Fibroblast of lung (primary cell): ENCODE measurements around the gene MS4A4E. TPM values are rescaled to one million over a fixed set of nuclear protein-coding genes. Genes with fewer than 3 reads are reported as not detected.

Experiments
- DNase-seq, 2 donors: peaks; one replicate each; pipeline versions ENCODE4 v3.0.0 to v3.0.0-alpha.2; 2010; ENCODE audit warnings: low read depth in 2 of 2
- H2AFZ ChIP-seq: 2 replicates; pipeline ENCODE4 v1.5.1; 2012; ENCODE audit warnings: low read length, control low read depth, inconsistent platforms
- H3K27ac ChIP-seq: 2 replicates; pipeline ENCODE4 v1.5.1; 2011; ENCODE audit warnings: low read length, control low read depth; ENCODE audit not compliant: insufficient read depth
- H3K27me3 ChIP-seq: 2 replicates; pipeline ENCODE4 v1.5.1; 2011; ENCODE audit warnings: mild to moderate bottlenecking, low read length; ENCODE audit not compliant: control insufficient read depth, insufficient read depth
- H3K36me3 ChIP-seq: 2 replicates; pipeline ENCODE4 v1.5.1; 2011; ENCODE audit warnings: low read length; ENCODE audit not compliant: control insufficient read depth, insufficient read depth
- H3K4me1 ChIP-seq: 2 replicates; pipeline ENCODE4 v1.5.1; 2011; ENCODE audit warnings: low read length; ENCODE audit not compliant: control insufficient read depth, insufficient read depth; ENCODE audit errors: extremely low read depth
- H3K4me2 ChIP-seq: 2 replicates; pipeline ENCODE4 v1.5.1; 2011; ENCODE audit warnings: low read length, control low read depth; ENCODE audit not compliant: insufficient read depth; ENCODE audit errors: extremely low read depth
- H3K4me3 ChIP-seq, 4 experiments: fragments of 200-600 bp in 1 of 4; sonication (generic) in 1 of 4; replicated peaks in 1 of 4; 2 replicates each; pipeline ENCODE4 v1.5.1; 2011 to 2016; ENCODE audit warnings: low read length in 4 of 4, low read depth in 3 of 4, mild to moderate bottlenecking in 3 of 4, control low read depth in 2 of 4, inconsistent platforms in 1 of 4, mixed read lengths in 1 of 4; ENCODE audit not compliant: insufficient read depth in 1 of 4; ENCODE audit errors: control extremely low read depth in 1 of 4
- H3K79me2 ChIP-seq: 2 replicates; pipeline ENCODE4 v1.5.1; 2012; ENCODE audit warnings: mild to moderate bottlenecking, low read length, inconsistent platforms; ENCODE audit not compliant: control insufficient read depth, insufficient read depth
- H3K9ac ChIP-seq: 2 replicates; pipeline ENCODE4 v1.5.1; 2011; ENCODE audit warnings: mild to moderate bottlenecking, low read length, control low read depth; ENCODE audit not compliant: insufficient read depth
- H3K9me3 ChIP-seq: 2 replicates; pipeline ENCODE4 v1.5.1; 2012; ENCODE audit warnings: low read depth, low read length; ENCODE audit not compliant: control insufficient read depth, insufficient read depth
- H4K20me1 ChIP-seq: 2 replicates; pipeline ENCODE4 v1.5.1; 2011; ENCODE audit warnings: low read length; ENCODE audit not compliant: control insufficient read depth, insufficient read depth; ENCODE audit errors: extremely low read depth
- EZH2 ChIP-seq: IDR thresholded peaks from 2 replicates; pipeline ENCODE4 v1.5.1; 2012; ENCODE audit warnings: low read length, control low read depth, mild to moderate bottlenecking; ENCODE audit errors: missing control alignments
- polyA plus RNA-seq, 2 donors: library from polyadenylated mRNA; depleted of rRNA in 1 of 2; stranded (reverse) in 1 of 2; unstranded in 1 of 2; fragments of >200 nt; gene quantifications; 2 replicates each; pipeline ENCODE4 v1.2.1, GENCODE V29; 2011 to 2012; ENCODE audit warnings: missing spikeins in 1 of 2
- total RNA-seq: library from RNA; depleted of rRNA; stranded (reverse); fragments of >200 nt; gene quantifications from 2 replicates; pipeline ENCODE4 v1.2.1, GENCODE V29; 2014
- TF ChIP-seq, protein P1 (sequence below), 2 donors: IDR thresholded peaks in 1 of 2; conservative IDR thresholded peaks in 1 of 2; 1 replicate in 1 of 2; 2 replicates in 1 of 2; pipeline ENCODE4 v1.5.1; 2011 to 2012; ENCODE audit warnings: low read length in 2 of 2, control low read depth in 1 of 2, inconsistent platforms in 1 of 2, low read depth in 1 of 2, mild to moderate bottlenecking in 1 of 2

MS4A4E gene
- total and polyA plus RNA-seq, 2 donors (not counting 1 experiment from before 2014, with no cell fraction given) = not detected

- Histone ChIP-seq H3K9me3 (no peaks in the 10 kb centered on the region), H3K4me2 (no peak within 1 kb of the TSS), H3K27me3 (no peaks in the 10 kb centered on the region), H3K79me2 (no peaks in the 10 kb centered on the region), H3K4me3 (no peak within 1 kb of the TSS), H4K20me1 (no peaks in the 10 kb centered on the region), H3K9ac (no peak within 1 kb of the TSS), H3K4me1 (no peaks in the 10 kb centered on the region), H3K36me3 (no peaks in the 10 kb centered on the region), H2AFZ (no peak within 1 kb of the TSS), H3K27ac (no peak within 1 kb of the TSS)
- no peak for DNase-seq
- TF ChIP-seq, protein P1, sequence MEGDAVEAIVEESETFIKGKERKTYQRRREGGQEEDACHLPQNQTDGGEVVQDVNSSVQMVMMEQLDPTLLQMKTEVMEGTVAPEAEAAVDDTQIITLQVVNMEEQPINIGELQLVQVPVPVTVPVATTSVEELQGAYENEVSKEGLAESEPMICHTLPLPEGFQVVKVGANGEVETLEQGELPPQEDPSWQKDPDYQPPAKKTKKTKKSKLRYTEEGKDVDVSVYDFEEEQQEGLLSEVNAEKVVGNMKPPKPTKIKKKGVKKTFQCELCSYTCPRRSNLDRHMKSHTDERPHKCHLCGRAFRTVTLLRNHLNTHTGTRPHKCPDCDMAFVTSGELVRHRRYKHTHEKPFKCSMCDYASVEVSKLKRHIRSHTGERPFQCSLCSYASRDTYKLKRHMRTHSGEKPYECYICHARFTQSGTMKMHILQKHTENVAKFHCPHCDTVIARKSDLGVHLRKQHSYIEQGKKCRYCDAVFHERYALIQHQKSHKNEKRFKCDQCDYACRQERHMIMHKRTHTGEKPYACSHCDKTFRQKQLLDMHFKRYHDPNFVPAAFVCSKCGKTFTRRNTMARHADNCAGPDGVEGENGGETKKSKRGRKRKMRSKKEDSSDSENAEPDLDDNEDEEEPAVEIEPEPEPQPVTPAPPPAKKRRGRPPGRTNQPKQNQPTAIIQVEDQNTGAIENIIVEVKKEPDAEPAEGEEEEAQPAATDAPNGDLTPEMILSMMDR (conservative IDR thresholded peaks at IDR 0.05 in 1 of 2, IDR thresholded peaks at IDR 0.05 in 1 of 2; ENCODE audit: low read depth in 1 of 2, low read length in 2 of 2) = no peak
- no peak for TF ChIP-seq EZH2
Measured at GRCh38 chr11:60182541-60183330, 60.2 kb downstream of the MS4A4E start, which contains the start of gene MS4A6A. Gene MS4A6A, minus strand, starts transcription at chr11:60183083. Its CDS starts 1,356 bp downstream, at chr11:60181727.

- H3K4me3 ChIP-seq = no peak overlapping the region
- H3K27me3 ChIP-seq = no peaks in the 10 kb centered on the region
- TF ChIP-seq, protein P1 (conservative IDR thresholded peaks at IDR 0.05 in 1 of 2, IDR thresholded peaks at IDR 0.05 in 1 of 2; ENCODE audit: low read depth in 1 of 2, low read length in 2 of 2) = no peak
- TF ChIP-seq EZH2 = no peak
- H4K20me1 ChIP-seq = no peaks in the 10 kb centered on the region
- H3K9ac ChIP-seq = no peak overlapping the region
- DNase-seq = no peak
- no peaks in the 10 kb centered on the region for H3K79me2 ChIP-seq
- H3K9me3 ChIP-seq = no peaks in the 10 kb centered on the region
- H2AFZ ChIP-seq = no peak overlapping the region
- H3K4me1 ChIP-seq = no peaks in the 10 kb centered on the region
- no peak overlapping the region for H3K27ac ChIP-seq
- no peaks in the 10 kb centered on the region for H3K36me3 ChIP-seq
- no peak overlapping the region for H3K4me2 ChIP-seq
Measured at GRCh38 chr11:60175860-60176275, 67.1 kb downstream of the MS4A4E start.

DNA sequence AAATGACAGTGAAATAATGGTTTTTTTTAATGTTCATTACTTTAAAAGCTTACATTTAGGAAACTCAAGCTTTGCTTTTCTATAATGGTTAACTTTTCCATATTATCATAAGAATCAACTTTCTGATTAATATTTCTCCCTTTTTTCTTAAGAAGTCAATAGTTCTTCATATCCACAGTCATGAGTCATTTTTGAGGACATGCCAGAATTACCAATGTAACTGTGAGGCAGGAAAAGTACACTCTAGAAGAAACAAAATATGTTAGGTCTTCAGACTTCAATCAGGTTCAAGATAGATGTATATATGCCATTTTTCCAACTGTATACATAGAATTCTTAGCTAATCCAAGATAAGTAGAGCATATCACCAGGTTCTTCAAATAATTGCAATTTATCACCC lies 70.9 kb downstream of the MS4A4E start:
- H3K27ac ChIP-seq = no peak overlapping the region
- TF ChIP-seq, protein P1 (conservative IDR thresholded peaks at IDR 0.05 in 1 of 2, IDR thresholded peaks at IDR 0.05 in 1 of 2; ENCODE audit: low read depth in 1 of 2, low read length in 2 of 2) = no peak
- TF ChIP-seq EZH2 = no peak

More for the DNA sequence above, 70.9 kb downstream of the MS4A4E start:
- no peaks in the 10 kb centered on the region for H4K20me1 ChIP-seq
- H3K27me3 ChIP-seq = no peaks in the 10 kb centered on the region
- H3K4me2 ChIP-seq = no peak overlapping the region
- no peak for DNase-seq
- H3K4me3 ChIP-seq = no peak overlapping the region
- H3K4me1 ChIP-seq = no peaks in the 10 kb centered on the region
- no peaks in the 10 kb centered on the region for H3K79me2 ChIP-seq
- no peak overlapping the region for H3K9ac ChIP-seq
- H2AFZ ChIP-seq = no peak overlapping the region
- no peaks in the 10 kb centered on the region for H3K36me3 ChIP-seq
- no peaks in the 10 kb centered on the region for H3K9me3 ChIP-seq
